Activated CD4-positive, CD25-positive, alpha-beta regulatory T cell (primary cell): ENCODE measurements around the gene TMCC1.
"Not testable (repeated sequence)": the region's sequence is repeated elsewhere in the genome, so short reads cannot be mapped to it uniquely, and the experiment has no call there.

ENCODE experiments used
- DNase-seq, 4 experiments: peaks; one replicate each; lab custom pipeline; 2025; lab: John Stamatoyannopoulos, UW

The TMCC1 gene

GRCh38 chr3:129836381-129837064 is 57.0 kb downstream of the TMCC1 start:
- DNase-seq, result no peak

GRCh38 chr3:129835198-129835597 is 58.3 kb downstream of the TMCC1 start:
- DNase-seq, result no peak

DNA sequence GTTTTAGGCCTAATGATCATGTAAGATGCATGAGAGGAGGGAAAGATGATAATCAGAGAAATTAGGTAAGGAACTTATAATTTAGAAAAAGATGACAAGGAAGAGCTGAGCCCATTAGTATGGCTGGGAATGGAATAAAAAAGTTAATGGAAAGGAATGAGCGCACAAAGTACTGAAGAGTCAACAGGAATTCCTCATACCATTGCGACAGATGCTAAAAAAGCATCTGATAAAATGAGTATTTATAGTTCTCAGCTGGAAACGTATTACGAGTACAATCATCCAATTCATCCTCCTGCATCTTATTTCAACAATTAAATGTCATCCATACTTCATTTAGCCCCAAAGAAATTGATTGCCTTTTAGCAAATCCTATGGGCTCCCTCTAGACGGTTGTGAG is 58.9 kb downstream of the TMCC1 start:
- DNase-seq, result no peak

- not testable (repeated sequence) for DNase-seq
Measured at GRCh38 chr3:129831942-129832341, 61.6 kb downstream of the TMCC1 start.

DNA sequence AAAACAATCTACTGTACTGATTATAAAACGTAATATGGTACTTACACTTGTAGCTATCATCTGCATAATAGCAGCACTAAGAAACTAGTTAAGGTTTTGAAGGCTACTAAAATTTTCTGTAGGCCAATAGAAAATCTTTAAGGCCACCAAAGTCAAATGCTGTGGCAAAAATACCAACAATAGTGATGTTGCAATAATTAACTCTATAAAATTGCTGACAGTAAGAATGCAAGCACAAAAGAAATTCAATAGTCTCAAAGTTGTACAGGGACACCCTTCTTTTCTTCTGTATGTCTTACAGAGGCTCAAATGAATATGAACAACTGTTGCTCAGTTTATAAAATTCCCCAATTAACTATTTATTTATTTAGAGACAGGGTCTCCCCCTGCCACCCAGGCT is 62.0 kb downstream of the TMCC1 start:
- DNase-seq, result no peak

GRCh38 chr3:129829640-129830039 is 63.9 kb downstream of the TMCC1 start:
- DNase-seq, result no peak

- peak in 1 of 4 experiments; percentile 15 for DNase-seq
Measured at GRCh38 chr3:129827765-129828164, 65.7 kb downstream of the TMCC1 start.

DNA sequence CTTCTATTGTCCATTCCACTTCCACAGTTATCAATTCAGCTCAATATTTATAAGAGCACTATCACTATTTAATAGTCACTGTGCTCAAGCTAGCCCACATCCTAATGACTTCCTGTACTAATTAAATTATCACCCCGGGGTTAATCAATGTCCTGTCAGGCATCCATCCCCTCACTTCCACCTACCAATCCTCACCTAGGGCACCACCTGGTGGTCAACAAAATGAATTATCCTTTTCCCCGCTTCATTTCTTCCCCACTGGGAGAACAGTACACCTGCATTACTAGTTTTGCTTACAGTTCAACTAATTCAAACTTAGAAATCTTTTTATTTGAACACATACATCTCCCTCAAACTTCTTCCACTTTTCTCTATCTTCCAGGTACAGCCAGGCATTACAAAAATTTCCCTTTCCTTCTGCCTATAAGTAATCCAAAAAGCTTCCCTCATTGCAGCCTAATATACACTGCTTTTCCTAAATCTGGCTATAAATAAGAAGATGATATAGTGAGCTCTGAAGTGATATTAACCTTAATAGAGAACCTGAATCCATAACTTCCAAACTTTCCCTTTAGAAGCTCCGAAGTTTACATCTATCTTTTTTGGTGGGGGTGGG is 68.5 kb downstream of the TMCC1 start:
- DNase-seq, result peak; percentile 5 to 15 (median 8)

DNA sequence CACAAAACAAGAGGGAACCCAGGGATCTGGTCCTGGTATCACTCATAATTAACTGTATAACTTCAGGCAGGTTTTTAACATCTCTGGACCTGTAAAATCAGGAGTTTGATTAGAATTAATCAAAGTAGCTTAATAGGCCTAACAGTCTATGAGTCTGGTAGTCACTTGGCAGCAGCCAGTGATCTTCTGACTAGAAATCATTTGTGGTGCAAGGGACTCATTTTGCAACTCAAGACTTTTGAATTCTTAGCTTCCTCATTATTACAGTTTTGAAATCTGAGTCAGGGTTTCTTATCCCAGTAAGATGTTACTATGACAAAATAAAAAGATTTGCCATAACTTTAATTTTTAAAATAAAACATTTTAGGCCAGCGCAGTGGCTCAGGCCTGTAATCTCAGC is 70.8 kb downstream of the TMCC1 start:
- no peak for DNase-seq

- DNase-seq, result no peak
Measured at GRCh38 chr3:129822241-129822640, 71.3 kb downstream of the TMCC1 start.

GRCh38 chr3:129820587-129820986 is 72.9 kb downstream of the TMCC1 start:
- no peak for DNase-seq

- no peak for DNase-seq
Measured at GRCh38 chr3:129812589-129812988, 80.9 kb downstream of the TMCC1 start.

- no peak for DNase-seq
Measured at GRCh38 chr3:129809297-129809696, 84.2 kb downstream of the TMCC1 start.

DNA sequence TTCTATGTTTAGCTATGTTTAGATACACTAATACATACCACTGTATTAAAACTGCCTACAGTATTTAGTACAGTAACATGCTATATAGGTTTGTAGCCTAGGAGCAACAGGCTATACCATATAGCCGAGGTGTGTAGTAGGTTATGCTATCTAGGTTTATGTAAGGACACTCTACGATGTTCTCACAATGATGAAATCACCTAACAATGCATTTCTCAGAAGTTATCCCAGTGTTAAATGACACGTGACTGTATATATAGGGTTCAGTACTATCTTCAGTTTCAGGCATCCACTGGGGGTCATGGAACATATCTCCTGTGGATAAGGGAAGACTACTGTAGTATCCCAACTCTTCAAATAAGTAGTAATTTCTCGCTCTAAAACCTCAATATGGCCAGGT is 97.4 kb downstream of the TMCC1 start:
- no peak for DNase-seq

GRCh38 chr3:129795186-129796010 is 98.1 kb downstream of the TMCC1 start:
- no peak for DNase-seq

GRCh38 chr3:129794311-129795185 is 99.0 kb downstream of the TMCC1 start:
- no peak for DNase-seq

DNA sequence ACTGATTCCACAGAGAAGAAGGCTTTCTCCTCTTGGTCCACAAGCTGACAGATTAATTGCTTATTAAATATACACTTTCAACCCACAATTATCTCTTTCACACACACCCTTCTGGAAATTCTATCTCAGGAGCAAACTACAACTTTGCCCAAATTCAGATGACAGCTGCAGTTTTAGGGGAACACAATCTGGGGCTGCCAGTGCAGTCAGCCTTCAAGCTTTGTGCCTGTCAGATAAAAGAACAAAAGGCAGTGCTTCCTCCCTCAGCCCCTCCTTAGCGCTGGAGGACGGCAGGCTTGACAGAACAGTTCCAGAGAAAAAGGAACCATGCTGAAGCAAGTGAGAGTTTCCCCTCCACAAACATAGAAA is 99.6 kb downstream of the TMCC1 start:
- no peak for DNase-seq

DNA sequence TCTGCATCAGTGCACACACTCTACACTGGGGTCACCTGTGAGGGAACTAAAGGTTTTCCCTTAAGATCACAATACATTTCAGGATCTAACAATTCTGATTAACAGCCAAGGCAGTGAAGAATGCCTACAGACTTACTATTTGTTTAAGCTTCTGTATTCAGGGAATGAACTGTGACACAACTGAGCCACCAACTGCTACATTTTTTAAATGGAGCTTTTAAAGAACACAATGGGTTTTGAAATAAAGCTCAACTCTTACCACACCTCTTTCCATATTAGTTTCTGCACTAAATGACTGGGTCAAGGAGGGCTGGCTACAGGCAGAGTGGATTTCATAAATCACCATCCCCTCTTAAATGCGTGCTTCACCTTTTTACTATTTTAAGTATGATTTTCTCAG is 100.2 kb downstream of the TMCC1 start:
- DNase-seq, result no peak

DNA sequence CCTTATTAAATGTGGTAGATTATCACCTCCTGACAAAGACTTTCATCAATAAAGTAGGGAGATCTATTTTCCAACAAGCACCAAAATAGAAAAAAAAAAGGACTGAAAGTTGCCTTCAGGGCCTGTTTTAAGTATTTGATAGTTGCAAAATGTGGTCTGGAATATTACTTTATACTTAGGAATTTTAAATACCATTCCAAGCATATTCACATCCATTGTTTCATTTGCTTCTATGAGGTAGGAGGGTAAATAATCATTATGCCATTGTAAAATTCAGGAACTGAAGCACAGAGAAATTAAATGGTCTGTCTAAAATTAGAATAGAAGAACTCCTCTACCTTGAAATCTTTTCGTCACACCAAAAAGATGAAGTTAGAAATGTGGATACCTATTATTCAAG is 110.0 kb downstream of the TMCC1 start:
- DNase-seq, result no peak

DNA sequence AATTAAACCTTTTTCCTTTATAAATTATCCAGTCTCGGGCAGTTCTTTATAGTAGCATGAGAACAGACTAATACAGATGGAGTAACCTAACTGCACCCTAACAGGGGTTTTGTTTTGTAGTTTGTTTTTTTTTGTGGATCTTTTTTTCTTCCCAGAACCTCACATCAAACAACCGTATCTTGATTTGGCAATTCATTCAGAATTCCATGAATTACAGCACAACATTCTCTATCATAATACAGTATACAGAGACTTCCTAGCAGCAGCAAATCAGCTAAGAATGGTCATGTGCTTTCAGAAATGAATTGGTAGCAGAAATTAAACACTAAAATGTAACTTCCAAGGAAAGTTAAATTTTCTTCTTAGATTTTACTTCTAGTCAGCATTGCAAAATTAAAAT is 114.6 kb downstream of the TMCC1 start:
- no peak for DNase-seq

DNA sequence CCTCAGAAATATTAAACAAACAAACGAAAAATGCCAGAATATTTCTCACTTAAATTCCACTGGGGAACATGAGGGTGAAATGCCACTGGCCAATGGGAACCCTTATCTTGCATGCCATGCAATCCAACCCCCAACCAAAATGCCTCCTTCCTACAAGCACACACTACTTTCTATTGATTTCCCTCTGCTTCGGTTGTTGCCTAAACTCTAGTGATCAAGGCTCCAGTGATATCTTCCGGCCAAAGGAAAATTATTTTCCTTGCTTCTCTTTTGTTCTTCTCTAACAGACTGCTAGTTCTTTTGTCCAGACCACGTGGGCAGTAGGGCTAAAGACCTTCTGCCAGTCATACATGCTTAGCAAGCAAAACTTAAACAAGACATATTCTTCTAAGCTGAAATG is 115.7 kb downstream of the TMCC1 start:
- DNase-seq, result no peak

GRCh38 chr3:129775870-129776269 is 117.6 kb downstream of the TMCC1 start:
- no peak for DNase-seq
